ENCODE measurements around the gene MRPL30.

DNA sequence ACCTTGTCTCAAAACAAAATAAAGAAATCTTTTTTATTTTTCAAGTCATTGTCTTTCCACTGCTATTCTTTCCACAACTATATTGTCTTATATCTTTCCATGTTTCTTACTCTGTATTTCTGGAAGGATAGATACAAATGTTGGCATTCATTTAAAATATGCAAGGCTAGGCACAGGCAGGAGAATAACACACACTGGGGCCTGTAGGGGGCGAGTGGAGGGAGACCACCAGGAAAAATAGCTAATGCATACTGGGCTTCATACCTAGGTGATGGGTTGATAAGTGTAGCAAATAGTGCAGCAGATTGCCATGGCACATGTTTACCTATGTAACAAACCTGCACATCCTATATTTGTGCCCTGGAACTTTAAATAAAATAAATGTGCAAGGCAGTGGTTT is 9.6 kb downstream of the MRPL30 start:
- TF ChIP-seq POLR2A (IDR thresholded peaks at IDR 0.05; ENCODE audit: extremely low read depth, insufficient read length) = no peak
- TF ChIP-seq, protein P1, sequence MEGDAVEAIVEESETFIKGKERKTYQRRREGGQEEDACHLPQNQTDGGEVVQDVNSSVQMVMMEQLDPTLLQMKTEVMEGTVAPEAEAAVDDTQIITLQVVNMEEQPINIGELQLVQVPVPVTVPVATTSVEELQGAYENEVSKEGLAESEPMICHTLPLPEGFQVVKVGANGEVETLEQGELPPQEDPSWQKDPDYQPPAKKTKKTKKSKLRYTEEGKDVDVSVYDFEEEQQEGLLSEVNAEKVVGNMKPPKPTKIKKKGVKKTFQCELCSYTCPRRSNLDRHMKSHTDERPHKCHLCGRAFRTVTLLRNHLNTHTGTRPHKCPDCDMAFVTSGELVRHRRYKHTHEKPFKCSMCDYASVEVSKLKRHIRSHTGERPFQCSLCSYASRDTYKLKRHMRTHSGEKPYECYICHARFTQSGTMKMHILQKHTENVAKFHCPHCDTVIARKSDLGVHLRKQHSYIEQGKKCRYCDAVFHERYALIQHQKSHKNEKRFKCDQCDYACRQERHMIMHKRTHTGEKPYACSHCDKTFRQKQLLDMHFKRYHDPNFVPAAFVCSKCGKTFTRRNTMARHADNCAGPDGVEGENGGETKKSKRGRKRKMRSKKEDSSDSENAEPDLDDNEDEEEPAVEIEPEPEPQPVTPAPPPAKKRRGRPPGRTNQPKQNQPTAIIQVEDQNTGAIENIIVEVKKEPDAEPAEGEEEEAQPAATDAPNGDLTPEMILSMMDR (IDR thresholded peaks at IDR 0.05; ENCODE audit: low read depth, low read length) = peak; percentile 11
- TF ChIP-seq, protein P2, sequence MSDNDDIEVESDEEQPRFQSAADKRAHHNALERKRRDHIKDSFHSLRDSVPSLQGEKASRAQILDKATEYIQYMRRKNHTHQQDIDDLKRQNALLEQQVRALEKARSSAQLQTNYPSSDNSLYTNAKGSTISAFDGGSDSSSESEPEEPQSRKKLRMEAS (IDR thresholded peaks at IDR 0.05; ENCODE audit: low read depth, low read length) = no peak

Measured in NB4 (cell line).